Activated CD4-positive, alpha-beta T cell treated with anti-CD3 and anti-CD28 coated beads, Interleukin-2, amount 50 U/mL, for 4 hours (primary cell): ENCODE data around the gene TBC1D2B.
A peak's percentile ranks its signal among the peaks of the same experiment; 100 is the strongest.
"Not testable (repeated sequence)": the region's sequence is repeated elsewhere in the genome, so short reads cannot be mapped to it uniquely, and the experiment has no call there.

ENCODE experiments used
- DNase-seq, 2 experiments: peaks; one replicate each; pipeline ENCODE4 v3.0.0-alpha.2; 2020

TBC1D2B gene

GRCh38 chr15:77971875-77972274 is 105.6 kb downstream of the TBC1D2B start:
- DNase-seq = not testable (repeated sequence)

DNA sequence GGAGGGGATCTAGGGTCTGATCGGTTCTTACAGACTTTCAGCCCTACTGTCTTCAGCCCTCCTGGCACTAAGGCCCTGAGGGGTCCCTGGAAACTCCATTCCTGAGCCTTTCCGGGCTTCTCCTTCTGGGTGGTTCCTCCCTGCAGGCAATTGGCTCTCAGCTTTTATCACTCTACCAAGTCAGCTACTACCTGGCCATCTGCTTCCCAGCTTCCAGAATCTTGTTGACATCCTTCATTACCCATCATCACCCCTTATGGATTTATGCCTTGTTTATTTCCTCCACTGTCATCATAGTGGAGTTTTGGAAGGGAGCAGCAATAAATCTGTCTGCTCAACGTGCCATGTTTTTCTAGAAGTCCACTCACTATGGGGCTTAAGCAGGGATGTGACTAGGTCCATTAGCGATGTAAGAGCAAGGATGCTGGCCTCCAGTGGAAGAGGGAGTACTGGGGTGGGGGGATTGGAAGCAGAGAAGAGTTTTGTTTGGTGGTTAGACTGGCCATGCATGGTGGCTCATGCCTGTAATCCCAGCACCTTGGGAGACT is 106.6 kb downstream of the TBC1D2B start:
- DNase-seq = not testable (repeated sequence)

- no peak for DNase-seq
These were observed 108.5 kb downstream of the TBC1D2B start for GRCh38 chr15:77969055-77969454.

GRCh38 chr15:77967798-77968197 is 109.7 kb downstream of the TBC1D2B start:
- DNase-seq = no peak

DNA sequence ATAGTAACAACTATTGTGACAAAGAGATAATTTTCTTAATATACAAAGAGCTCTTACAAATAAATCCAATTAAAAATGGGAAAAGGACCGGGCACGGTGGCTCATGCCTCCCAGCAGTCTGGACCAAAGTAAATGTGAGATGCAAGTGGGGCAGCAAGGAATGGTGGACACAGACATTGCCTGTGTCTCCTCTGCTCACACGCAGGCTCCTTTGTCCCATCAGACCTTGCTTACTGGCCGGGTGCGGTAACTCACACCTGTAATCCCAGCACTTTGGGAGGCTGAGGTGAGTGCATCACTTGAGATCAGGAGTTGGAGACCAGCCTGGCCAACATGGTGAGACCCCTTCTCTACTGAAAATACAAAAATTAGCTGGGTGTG is 110.3 kb downstream of the TBC1D2B start:
- not testable (repeated sequence) for DNase-seq

DNA sequence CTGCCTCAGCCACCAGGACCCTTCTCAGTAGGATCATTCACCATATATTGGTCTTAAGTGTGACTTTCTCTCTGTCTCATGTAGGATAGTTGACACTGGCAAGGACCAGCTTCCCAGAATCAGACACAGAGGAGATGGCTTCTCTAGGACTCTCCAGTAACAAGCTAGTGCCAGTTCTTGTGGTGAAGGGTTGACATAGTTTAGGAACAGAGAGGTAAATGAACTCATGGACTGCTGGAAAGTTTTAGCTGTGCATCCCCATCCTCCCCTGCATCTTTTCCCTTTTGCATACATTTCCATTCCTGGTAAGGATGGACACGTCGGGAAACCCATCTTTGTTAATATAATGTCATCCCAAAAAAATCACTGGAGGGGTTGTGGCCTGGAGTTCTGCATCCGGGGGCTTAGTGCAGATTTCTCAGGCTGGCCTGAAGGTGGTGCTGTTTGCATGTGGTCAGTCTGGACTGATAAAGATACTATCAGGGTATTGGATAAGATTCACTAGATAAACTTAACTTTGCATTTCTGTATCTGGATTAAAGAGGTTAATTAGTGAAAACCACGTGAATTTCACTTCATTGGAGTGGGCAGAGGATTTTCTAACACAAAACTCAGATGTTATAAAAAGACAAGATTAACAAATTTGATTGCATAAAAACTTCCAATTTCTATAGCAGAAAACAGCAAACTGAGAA is 110.8 kb downstream of the TBC1D2B start:
- peak; percentile 45 to 47 for DNase-seq

DNA sequence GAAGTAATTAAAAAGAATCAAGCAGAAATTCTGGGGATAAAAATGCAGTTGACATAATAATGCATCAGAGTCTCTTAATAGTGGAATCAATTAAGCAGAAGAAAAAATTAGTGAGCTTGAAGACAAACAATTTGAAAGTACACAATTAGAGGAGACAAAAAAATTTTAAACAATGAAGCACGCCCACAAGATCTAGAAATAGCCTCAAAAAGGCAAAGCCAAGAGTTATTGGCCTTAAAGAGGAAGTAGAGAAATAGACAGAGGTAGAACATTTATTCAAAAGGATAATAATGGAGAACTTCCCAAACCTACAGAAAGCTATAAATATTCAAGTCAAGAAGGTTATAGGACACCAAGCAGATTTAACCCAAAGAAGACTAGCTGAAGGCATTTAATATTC is 113.3 kb downstream of the TBC1D2B start:
- no peak for DNase-seq

DNA sequence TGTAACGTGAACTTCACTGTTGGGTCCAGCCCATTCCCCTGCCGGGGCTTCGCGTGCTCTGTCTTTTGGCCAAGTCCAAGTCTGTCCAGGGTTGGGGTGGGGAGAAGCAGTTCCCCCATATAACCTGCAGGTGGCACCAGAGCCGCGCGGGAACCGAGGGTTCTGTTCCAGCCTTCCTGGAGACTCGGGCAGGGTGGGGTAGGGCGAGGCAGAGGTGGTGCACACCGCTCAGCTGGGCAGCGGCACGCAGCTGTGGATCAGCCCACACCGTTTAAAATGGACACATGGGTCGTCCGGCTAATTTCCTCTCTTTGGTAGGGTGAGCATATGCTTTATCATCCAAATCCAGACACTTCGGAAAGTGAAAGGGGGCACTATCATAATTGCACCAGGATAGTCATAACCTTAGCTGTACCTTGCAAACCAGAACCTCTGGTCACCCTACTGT is 118.1 kb downstream of the TBC1D2B start:
- DNase-seq = peak; percentile 65 to 71

DNA sequence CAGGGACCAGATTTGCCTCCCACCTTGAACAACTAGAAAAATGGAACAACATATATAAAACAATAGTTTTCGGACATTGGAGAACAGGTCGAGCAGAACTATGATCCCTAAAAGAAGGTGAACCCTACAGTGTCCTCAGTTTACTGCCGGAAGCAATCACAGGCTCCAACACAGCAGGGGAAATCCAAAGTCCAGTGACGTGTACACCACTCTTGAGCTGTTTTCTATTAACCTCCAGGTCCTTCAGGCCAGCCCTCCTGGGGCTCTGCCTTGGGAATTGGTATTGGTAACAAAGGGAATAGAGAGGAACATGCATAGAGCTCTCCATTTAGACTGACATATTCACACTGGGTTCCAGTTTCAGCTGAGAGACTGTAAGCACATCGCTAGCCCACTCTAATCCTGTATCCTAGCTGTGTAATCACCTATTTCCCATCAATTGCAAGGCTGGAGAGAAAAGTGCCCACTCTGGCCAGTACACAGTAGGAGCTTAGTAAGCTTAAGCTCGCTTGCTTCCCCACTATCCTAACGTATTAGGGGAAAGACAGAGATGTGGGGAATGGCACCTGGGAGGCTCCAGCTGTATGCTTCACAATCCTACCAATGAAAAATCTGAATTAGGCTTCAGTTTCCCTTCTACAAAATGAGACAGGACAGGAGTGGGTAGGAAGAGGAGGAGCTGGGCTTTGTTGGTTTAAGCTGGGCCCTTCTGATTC is 118.6 kb downstream of the TBC1D2B start:
- not testable (repeated sequence) for DNase-seq

GRCh38 chr15:77958021-77958420 is 119.5 kb downstream of the TBC1D2B start:
- DNase-seq = not testable (repeated sequence)

- not testable (repeated sequence) for DNase-seq
These were observed 123.6 kb downstream of the TBC1D2B start for GRCh38 chr15:77953926-77954325.

DNA sequence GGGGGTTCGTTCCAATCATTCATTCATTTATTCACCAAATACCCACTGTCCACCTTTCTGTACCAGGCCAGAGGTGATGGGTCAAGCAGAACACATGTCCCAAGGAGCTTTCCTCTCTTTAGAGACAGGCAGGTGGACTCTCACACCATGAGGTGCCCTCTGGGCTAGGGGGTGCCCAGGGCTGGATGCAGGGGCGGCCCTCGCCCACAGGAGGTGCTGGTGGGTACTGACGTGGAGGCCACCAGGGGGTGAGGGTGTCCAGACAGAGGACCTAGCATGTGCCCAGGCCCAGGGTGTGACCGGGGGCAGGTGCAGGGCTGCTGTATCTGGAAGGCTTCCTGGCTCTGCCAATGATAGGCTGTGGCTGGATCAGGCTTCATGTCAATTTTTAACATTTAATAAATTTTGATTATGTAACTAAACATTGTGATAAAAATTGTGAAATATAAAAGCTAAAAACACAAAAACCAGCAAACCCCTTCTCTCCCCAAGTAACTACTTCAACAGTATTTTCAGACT is 124.5 kb downstream of the TBC1D2B start:
- not testable (repeated sequence) for DNase-seq

GRCh38 chr15:77951105-77951786 is 126.3 kb downstream of the TBC1D2B start:
- DNase-seq = not testable (repeated sequence)

DNA sequence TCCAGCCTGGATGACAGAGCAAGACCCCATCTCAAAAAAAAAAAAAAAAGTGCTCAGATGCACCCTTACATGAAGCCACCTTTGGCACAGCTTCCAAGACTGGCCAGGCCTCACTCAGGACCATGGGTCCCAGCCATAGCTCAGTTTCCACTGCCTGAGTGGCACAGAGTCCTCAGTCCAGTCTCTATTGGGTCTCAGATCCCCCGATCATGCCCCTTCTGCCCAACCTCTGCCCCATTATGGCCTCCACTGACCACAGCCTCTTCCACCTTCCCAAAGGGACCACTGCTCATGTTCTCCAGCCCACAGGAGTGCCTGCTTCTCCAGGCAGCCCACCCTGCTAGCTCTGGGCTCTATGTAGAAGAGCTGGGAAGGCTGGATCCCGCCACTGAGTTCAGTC is 127.0 kb downstream of the TBC1D2B start:
- not testable (repeated sequence) for DNase-seq

GRCh38 chr15:77945566-77945965 is 131.9 kb downstream of the TBC1D2B start:
- no peak for DNase-seq
